ENCODE results near the gene TMEM184A.

- TF ChIP-seq CTCF (IDR thresholded peaks at IDR 0.05) (no peak), POLR2AphosphoS5 (IDR thresholded peaks at IDR 0.05) (no peak)
Measured at GRCh38 chr7:1505731-1506550, 50.1 kb downstream of the TMEM184A start.
